ENCODE data around the gene CNOT4.

CNOT4 gene

GRCh38 chr7:135509839-135510591 lies at the start of gene CNOT4:
CNOT4 (minus strand) TSS chr7:135510102; CDS start chr7:135438331, 71,771 bp downstream.
- peak; percentile 99 for DNase-seq

GRCh38 chr7:135558881-135559280 lies 49.0 kb upstream of the CNOT4 start:
- no peak for DNase-seq

- peak; percentile 60 for DNase-seq
Measured at GRCh38 chr7:135558337-135558767, 48.5 kb upstream of the CNOT4 start.

- peak; percentile 91 for DNase-seq
Measured at GRCh38 chr7:135557455-135558336, 47.8 kb upstream of the CNOT4 start, which contains the start of gene NUP205. NUP205 (plus strand) TSS chr7:135557917; CDS start chr7:135557945, 28 bp downstream.

GRCh38 chr7:135553346-135553745 lies 43.4 kb upstream of the CNOT4 start:
- no peak for DNase-seq

- no peak for DNase-seq
Measured at GRCh38 chr7:135552148-135552547, 42.2 kb upstream of the CNOT4 start.

GRCh38 chr7:135550196-135550595 lies 40.3 kb upstream of the CNOT4 start:
- no peak for DNase-seq

- DNase-seq = no peak
Measured at GRCh38 chr7:135541029-135541428, 31.1 kb upstream of the CNOT4 start.

- DNase-seq = no peak
Measured at GRCh38 chr7:135539629-135540028, 29.7 kb upstream of the CNOT4 start.

GRCh38 chr7:135538376-135538775 lies 28.5 kb upstream of the CNOT4 start:
- DNase-seq = no peak

- no peak for DNase-seq
Measured at GRCh38 chr7:135537905-135538304, 28.0 kb upstream of the CNOT4 start.

- no peak for DNase-seq
Measured at GRCh38 chr7:135537453-135537852, 27.6 kb upstream of the CNOT4 start.

GRCh38 chr7:135536150-135536549 lies 26.2 kb upstream of the CNOT4 start:
- DNase-seq = no peak

GRCh38 chr7:135527025-135527424 lies 17.1 kb upstream of the CNOT4 start:
- no peak for DNase-seq

- no peak for DNase-seq
Measured at GRCh38 chr7:135525426-135525825, 15.5 kb upstream of the CNOT4 start.

- no peak for DNase-seq
Measured at GRCh38 chr7:135523146-135523545, 13.2 kb upstream of the CNOT4 start.

- no peak for DNase-seq
Measured at GRCh38 chr7:135522509-135522908, 12.6 kb upstream of the CNOT4 start.

GRCh38 chr7:135519871-135520270 lies 10.0 kb upstream of the CNOT4 start:
- DNase-seq = no peak

GRCh38 chr7:135519233-135519688 lies 9.4 kb upstream of the CNOT4 start:
- no peak for DNase-seq

GRCh38 chr7:135518748-135519147 lies 8.8 kb upstream of the CNOT4 start:
- no peak for DNase-seq

GRCh38 chr7:135517060-135517459 lies 7.2 kb upstream of the CNOT4 start:
- DNase-seq = no peak

- DNase-seq = no peak
Measured at GRCh38 chr7:135514856-135515255, 5.0 kb upstream of the CNOT4 start.

- DNase-seq = no peak
Measured at GRCh38 chr7:135512135-135512887, 2.4 kb upstream of the CNOT4 start.
